Ovary (tissue), 9 donors: ENCODE data around the gene LYZL6. TPM values are rescaled to one million over a fixed set of nuclear protein-coding genes. Genes with fewer than 3 reads are reported as not detected.

Experiments used
- DNase-seq, 5 donors: peaks; one replicate each; pipeline ENCODE4 v3.0.0-alpha.2; 2019 to 2020
- H3K27ac ChIP-seq, 2 donors: fragments of 200-600 bp; one replicate each; pipeline versions ENCODE4 v1.5.1 to v1.8.0; 2019 to 2022
- H3K27me3 ChIP-seq: fragments of 200-600 bp; one replicate; pipeline ENCODE4 v1.8.0; 2022
- H3K36me3 ChIP-seq: fragments of 200-600 bp; sonication (generic); one replicate; pipeline ENCODE4 v1.5.1; 2019
- H3K4me1 ChIP-seq: one replicate; pipeline ENCODE4 v1.8.1; 2013; ENCODE audit warnings: mild to moderate bottlenecking, moderate library complexity; ENCODE audit not compliant: insufficient read depth
- H3K4me3 ChIP-seq: fragments of 200-600 bp; sonication (generic); one replicate; pipeline ENCODE4 v1.5.1; 2017
- H3K9me3 ChIP-seq, 2 donors: fragments of 200-600 bp in 1 of 2; sonication (generic) in 1 of 2; one replicate each; pipeline versions ENCODE4 v1.5.1 to v1.8.1; 2013 to 2019; ENCODE audit warnings: mild to moderate bottlenecking in 1 of 2, moderate library complexity in 1 of 2
- CTCF ChIP-seq, 3 donors: fragments of 450-650 bp in 2 of 3; fragments of 200-600 bp in 1 of 3; IDR thresholded peaks; one replicate each; pipeline versions ENCODE4 v1.5.1 to v1.8.0; 2016 to 2022; ENCODE audit warnings: antibody characterized with exemption in 3 of 3, mild to moderate bottlenecking in 1 of 3
- EP300 ChIP-seq: sonication (generic); formaldehyde crosslinking; IDR thresholded peaks from one replicate; pipeline ENCODE4 v1.6.1; 2017; ENCODE audit warnings: antibody characterized with exemption
- POLR2A ChIP-seq: fragments of 450-650 bp; IDR thresholded peaks from one replicate; pipeline ENCODE4 v1.6.1; 2017; ENCODE audit warnings: antibody characterized with exemption, mild to moderate bottlenecking, moderate library complexity
- WGBS, 3 donors: extraction: QIAGEN DNeasy Blood & Tissue Kit in 1 of 3; methylation state at CpG; one replicate each; pipeline versions ENCODE4 v1.1.5 to v1.1.7; 2013 to 2017; 5-methylcytosine and 5-hydroxymethylcytosine counted together
- intact Hi-C, 4 donors: fragments of 100-400 bp; cut with DNase I; formaldehyde crosslinking; loops; one replicate each; pipeline versions ENCODE4 v1.11.0 to v1.15.1; 2022 to 2023
- polyA plus RNA-seq, 2 donors: library from polyadenylated mRNA; stranded (reverse); fragments of 200-250 nt in 1 of 2; fragments of 350-450 nt in 1 of 2; fragmentation: Illumina TruSeq in 1 of 2; extraction: RNeasy Lipid Tissue Mini Kit (QIAGEN cat#74804) in 1 of 2; gene quantifications; one replicate each; pipeline ENCODE4 v1.2.3, GENCODE V29; 2013 to 2014
- total RNA-seq, 7 donors: library from RNA; depleted of rRNA in 2 of 7; stranded (reverse); fragments of >200 nt in 2 of 7; fragmentation: NEBNext Ultra II Directional in 3 of 7; extraction: Animal tissue kit (Norgen Biotek cat#: 25700) in 3 of 7; gene quantifications; one replicate each; pipeline versions ENCODE4 v1.1.0 to v1.2.4, GENCODE V29; 2016 to 2023
- donor health status: DM: no; HTN: no; CAD: no; lungs with moderate emphysema.
- donor health status: DM: no; HTN: no; CAD: no.
- donor health status: Bipolar disorder and iron deficiency.
- donor health status: DM: yes; HTN: yes; CAD: no.
- donor health status: DM: no; HTN: no; CAD: no.
- donor health status: DM: yes; HTN: yes; CAD: no.

The LYZL6 gene
- total and polyA plus RNA-seq, 9 donors, result not detected

DNA sequence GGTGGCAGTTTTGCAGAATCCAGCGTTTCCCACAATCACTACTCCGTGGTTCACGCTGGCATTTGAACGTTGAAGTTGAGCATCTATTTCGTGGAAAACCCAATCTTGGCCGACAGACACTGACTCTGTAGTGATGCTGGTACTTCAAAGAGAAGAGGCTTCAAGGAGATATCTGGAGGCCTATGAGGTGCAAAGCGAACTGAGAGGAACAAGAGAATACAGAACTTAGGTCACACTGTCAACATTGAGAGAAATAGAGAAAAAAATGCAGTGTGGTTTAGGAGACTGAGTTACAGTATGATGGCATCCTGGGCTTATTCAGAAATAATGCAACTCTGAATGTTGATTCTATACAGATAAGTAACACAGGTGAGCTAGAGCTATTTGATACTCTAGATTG is 21.8 kb upstream of the LYZL6 start:
- H3K4me3 ChIP-seq, result no peak overlapping the region
- intact Hi-C loops, result no loop called here
- H3K27ac ChIP-seq, result no peak overlapping the region
- no peak for DNase-seq
- no peaks in the 10 kb centered on the region for H3K36me3 ChIP-seq
- no peaks in the 10 kb centered on the region for H3K27me3 ChIP-seq
- no peaks in the 10 kb centered on the region for H3K4me1 ChIP-seq
- TF ChIP-seq CTCF (IDR thresholded peaks at IDR 0.05), result no peak
- TF ChIP-seq POLR2A, result no peak
- no peak for TF ChIP-seq EP300
- no peaks in the 10 kb centered on the region for H3K9me3 ChIP-seq
- 88 to 91% (median 91%) methylated on average over 7 of the region's 7 CpGs for WGBS, 3 donors

DNA sequence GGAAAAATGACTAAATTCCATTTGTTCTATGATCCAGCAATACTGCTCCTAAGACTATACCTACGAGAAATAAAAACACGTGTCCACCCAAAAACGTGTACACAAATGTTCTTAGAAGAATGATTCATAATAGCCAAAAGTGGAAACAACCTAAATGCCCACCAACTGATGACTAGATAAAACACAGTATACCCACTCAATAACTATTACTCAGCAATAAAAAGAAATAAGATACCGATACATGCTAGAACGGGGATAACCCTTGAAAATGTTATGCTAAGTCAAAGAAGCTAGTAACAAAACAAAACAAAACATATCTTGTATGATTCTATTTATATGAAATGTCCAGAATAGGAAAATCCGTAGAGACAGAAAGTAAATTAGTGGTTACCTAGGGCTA is 20.1 kb upstream of the LYZL6 start:
- no peaks in the 10 kb centered on the region for H3K4me1 ChIP-seq
- no peaks in the 10 kb centered on the region for H3K9me3 ChIP-seq
- H3K36me3 ChIP-seq, result no peaks in the 10 kb centered on the region
- no peak for DNase-seq
- no peak overlapping the region for H3K27ac ChIP-seq
- WGBS, 3 donors, result 70 to 82% (median 73%) methylated on average over 6 of the region's 6 CpGs
- TF ChIP-seq CTCF (IDR thresholded peaks at IDR 0.05) (no peak), POLR2A (no peak), EP300 (no peak)
- H3K27me3 ChIP-seq, result no peaks in the 10 kb centered on the region
- H3K4me3 ChIP-seq, result no peak overlapping the region
- intact Hi-C loops, result no loop called here

DNA sequence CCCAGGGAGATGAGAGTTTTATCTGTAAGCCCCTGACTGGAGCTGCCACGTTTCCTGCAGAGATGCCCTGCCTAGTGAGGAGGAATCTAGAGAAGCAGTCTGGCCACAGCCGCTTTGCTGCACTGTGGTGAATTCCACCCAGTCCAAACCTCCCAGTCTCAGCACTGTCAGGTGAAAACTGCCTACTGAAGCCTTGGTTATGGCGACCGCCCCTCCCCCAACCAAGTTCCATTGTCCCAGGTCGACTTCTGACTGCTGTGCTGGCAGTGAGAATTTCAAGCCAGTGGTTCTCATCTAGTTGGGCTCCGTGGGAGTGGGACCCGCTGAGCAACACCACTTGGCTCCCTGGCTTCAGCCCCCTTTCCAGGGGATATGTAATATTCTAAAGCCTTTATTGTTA is 10.2 kb upstream of the LYZL6 start:
- WGBS, 3 donors, result 56 to 59% (median 57%) methylated on average over 6 to 7 of the region's 7 CpGs
- Histone ChIP-seq H3K9me3 (no peaks in the 10 kb centered on the region), H3K36me3 (no peaks in the 10 kb centered on the region), H3K27ac (no peak overlapping the region), H3K4me1 (no peaks in the 10 kb centered on the region), H3K4me3 (no peak overlapping the region), H3K27me3 (no peaks in the 10 kb centered on the region)
- intact Hi-C loops, result no loop called here
- TF ChIP-seq CTCF (IDR thresholded peaks at IDR 0.05) (no peak), EP300 (no peak), POLR2A (no peak)
- DNase-seq, result no peak

GRCh38 chr17:35949401-35949800 is 5.9 kb upstream of the LYZL6 start:
- no peaks in the 10 kb centered on the region for H3K9me3 ChIP-seq
- TF ChIP-seq CTCF (IDR thresholded peaks at IDR 0.05), result no peak
- no peak for TF ChIP-seq EP300
- no peak for TF ChIP-seq POLR2A
- H3K4me1 ChIP-seq, result no peaks in the 10 kb centered on the region
- WGBS, 3 donors, result 58 to 75% (median 65%) methylated on average over 3 of the region's 3 CpGs
- intact Hi-C loops, result no loop called here
- no peaks in the 10 kb centered on the region for H3K36me3 ChIP-seq
- DNase-seq, result no peak
- no peak overlapping the region for H3K27ac ChIP-seq
- H3K27me3 ChIP-seq, result no peaks in the 10 kb centered on the region
- H3K4me3 ChIP-seq, result no peak overlapping the region

GRCh38 chr17:35948092-35948491 is 4.6 kb upstream of the LYZL6 start:
- no peak for DNase-seq
- no peaks in the 10 kb centered on the region for H3K9me3 ChIP-seq

More at GRCh38 chr17:35948092-35948491, 4.6 kb upstream of the LYZL6 start:
- WGBS, 3 donors, result 89 to 90% (median 89%) methylated on average over 7 of the region's 7 CpGs
- TF ChIP-seq CTCF (IDR thresholded peaks at IDR 0.05) (no peak), POLR2A (no peak), EP300 (no peak)
- Histone ChIP-seq H3K36me3 (no peaks in the 10 kb centered on the region), H3K4me3 (no peak overlapping the region), H3K27ac (no peak overlapping the region), H3K4me1 (no peaks in the 10 kb centered on the region), H3K27me3 (no peaks in the 10 kb centered on the region)
- intact Hi-C loops, result no loop called here
